K562 (cell line): ENCODE results near the gene SLC35A4.

Source experiments
- CEBPB ChIP-seq: fragments of 450-650 bp; IDR thresholded peaks from 2 replicates; pipeline ENCODE4 v1.6.1; 2016; ENCODE audit warnings: missing genetic modification characterization, missing compliant biosample characterization
- ESRRA ChIP-seq: fragments of 450-650 bp; IDR thresholded peaks from 2 replicates; pipeline ENCODE4 v1.6.1; 2014; ENCODE audit warnings: low read depth, mild to moderate bottlenecking, moderate library complexity, borderline replicate concordance
- NFE2 ChIP-seq: IDR thresholded peaks from 2 replicates; pipeline ENCODE4 v1.6.1; 2014; ENCODE audit warnings: antibody characterized with exemption, low read depth
- RBM34 ChIP-seq: fragments of 200-400 bp; formaldehyde crosslinking; IDR thresholded peaks from 2 replicates; pipeline ENCODE4 v1.6.1; 2018; ENCODE audit warnings: low read length, borderline replicate concordance; ENCODE audit not compliant: insufficient read depth
- RNF2 ChIP-seq: sonication (generic); IDR thresholded peaks from 2 replicates; pipeline ENCODE4 v1.6.1; 2016
- TOE1 ChIP-seq, 2 experiments: fragments of 450-650 bp in 1 of 2; sonication (generic) in 1 of 2; formaldehyde crosslinking in 1 of 2; IDR thresholded peaks; 2 replicates each; pipeline versions ENCODE4 v1.7.1 to v1.8.0; 2016 to 2022; ENCODE audit warnings: borderline replicate concordance in 2 of 2, mild to moderate bottlenecking in 2 of 2, antibody characterized with exemption in 1 of 2, inconsistent platforms in 1 of 2, low read depth in 1 of 2, missing genetic modification reagents in 1 of 2, moderate library complexity in 1 of 2
- ZNF121 ChIP-seq: sonication (generic); formaldehyde crosslinking; conservative IDR thresholded peaks from 2 replicates; pipeline ENCODE4 v1.8.0; 2022; ENCODE audit warnings: missing genetic modification reagents
- ZZZ3 ChIP-seq: fragments of 450-650 bp; IDR thresholded peaks from 2 replicates; pipeline ENCODE4 v1.6.1; 2016; ENCODE audit warnings: antibody characterized with exemption, mild to moderate bottlenecking, moderate library complexity
- TF ChIP-seq, protein P1 (sequence below), 3 experiments: IDR thresholded peaks in 2 of 3; conservative IDR thresholded peaks in 1 of 3; 2 replicates each; pipeline ENCODE4 v1.5.1; 2011 to 2012; ENCODE audit warnings: low read length in 3 of 3, mild to moderate bottlenecking in 3 of 3, control low read depth in 2 of 3, improper control_type of control experiment in 1 of 3, inconsistent platforms in 1 of 3, low read depth in 1 of 3, mixed read lengths in 1 of 3, moderate library complexity in 1 of 3; ENCODE audit not compliant: insufficient read depth in 2 of 3
- TF ChIP-seq, protein P2 (sequence below): sonication (generic); formaldehyde crosslinking; IDR thresholded peaks from 2 replicates; pipeline ENCODE4 v1.8.0; 2023; ENCODE audit warnings: mild to moderate bottlenecking, missing genetic modification reagents

DNA sequence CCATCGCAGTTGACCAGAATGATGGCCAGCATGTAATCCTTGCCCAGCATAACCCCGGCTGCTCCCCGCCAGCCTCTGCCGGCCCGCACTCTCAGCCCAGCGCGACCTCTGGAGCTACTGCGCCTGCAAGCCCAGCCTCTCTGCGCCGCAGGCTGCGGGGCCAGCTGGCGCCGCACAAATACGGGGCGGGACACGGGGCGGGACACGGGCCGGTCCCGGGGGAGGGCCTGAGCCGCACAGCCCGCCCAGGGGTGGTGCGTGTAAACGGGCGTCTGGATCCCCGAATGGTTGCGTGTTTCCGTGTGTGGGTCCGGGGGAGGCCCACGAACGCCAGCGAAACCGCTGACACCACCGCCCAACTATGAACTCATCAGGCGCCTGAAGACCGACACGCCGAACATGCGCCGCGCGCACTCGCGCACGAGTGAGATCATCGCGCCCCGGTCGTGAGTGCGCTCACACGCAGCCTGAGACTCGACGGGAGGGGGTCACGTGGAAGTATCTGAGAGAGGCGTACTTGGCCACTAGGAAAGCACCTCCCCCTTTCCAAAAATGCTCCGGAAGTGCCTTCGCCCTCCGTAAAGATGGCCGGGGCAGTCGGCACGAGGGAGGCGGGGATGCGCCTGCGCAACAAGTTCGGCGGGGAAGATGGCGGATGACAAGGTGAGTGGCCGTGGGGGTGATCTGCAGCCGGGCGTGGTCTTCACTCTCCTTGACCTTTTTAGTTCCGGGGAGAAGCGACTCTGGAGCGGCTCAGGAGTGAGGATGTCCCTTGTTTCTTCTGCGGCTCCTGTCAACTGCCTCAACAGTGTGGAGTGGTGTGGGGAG, at the start of gene SLC35A4, which contains the start of gene APBB3:
- TF ChIP-seq CEBPB (peak; percentile 20; the same call in 1 of the 2 replicates), TOE1 (IDR thresholded peaks at IDR 0.05; ENCODE audit: borderline replicate concordance) (peak; percentile 95), TOE1 (CRISPR knock-in tag; IDR thresholded peaks at IDR 0.05; ENCODE audit: borderline replicate concordance, low read depth) (peak; percentile 87), ZNF121 (no peak), RNF2 (peak; percentile 88), ZZZ3 (no peak), ESRRA (peak; percentile 70), NFE2 (0 out of 2 replicates have a peak, but pooled peaks have one; percentile 39), RBM34 (no peak)
- TF ChIP-seq, protein P1, sequence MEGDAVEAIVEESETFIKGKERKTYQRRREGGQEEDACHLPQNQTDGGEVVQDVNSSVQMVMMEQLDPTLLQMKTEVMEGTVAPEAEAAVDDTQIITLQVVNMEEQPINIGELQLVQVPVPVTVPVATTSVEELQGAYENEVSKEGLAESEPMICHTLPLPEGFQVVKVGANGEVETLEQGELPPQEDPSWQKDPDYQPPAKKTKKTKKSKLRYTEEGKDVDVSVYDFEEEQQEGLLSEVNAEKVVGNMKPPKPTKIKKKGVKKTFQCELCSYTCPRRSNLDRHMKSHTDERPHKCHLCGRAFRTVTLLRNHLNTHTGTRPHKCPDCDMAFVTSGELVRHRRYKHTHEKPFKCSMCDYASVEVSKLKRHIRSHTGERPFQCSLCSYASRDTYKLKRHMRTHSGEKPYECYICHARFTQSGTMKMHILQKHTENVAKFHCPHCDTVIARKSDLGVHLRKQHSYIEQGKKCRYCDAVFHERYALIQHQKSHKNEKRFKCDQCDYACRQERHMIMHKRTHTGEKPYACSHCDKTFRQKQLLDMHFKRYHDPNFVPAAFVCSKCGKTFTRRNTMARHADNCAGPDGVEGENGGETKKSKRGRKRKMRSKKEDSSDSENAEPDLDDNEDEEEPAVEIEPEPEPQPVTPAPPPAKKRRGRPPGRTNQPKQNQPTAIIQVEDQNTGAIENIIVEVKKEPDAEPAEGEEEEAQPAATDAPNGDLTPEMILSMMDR (IDR thresholded peaks at IDR 0.05 in 2 of 3, conservative IDR thresholded peaks at IDR 0.05 in 1 of 3; ENCODE audit: insufficient read depth in 2 of 3, low read depth in 1 of 3, low read length in 3 of 3) = 0 out of 6 replicates have a peak, but pooled peaks of 1 of the 3 experiments have one; percentile 12
- TF ChIP-seq, protein P2, sequence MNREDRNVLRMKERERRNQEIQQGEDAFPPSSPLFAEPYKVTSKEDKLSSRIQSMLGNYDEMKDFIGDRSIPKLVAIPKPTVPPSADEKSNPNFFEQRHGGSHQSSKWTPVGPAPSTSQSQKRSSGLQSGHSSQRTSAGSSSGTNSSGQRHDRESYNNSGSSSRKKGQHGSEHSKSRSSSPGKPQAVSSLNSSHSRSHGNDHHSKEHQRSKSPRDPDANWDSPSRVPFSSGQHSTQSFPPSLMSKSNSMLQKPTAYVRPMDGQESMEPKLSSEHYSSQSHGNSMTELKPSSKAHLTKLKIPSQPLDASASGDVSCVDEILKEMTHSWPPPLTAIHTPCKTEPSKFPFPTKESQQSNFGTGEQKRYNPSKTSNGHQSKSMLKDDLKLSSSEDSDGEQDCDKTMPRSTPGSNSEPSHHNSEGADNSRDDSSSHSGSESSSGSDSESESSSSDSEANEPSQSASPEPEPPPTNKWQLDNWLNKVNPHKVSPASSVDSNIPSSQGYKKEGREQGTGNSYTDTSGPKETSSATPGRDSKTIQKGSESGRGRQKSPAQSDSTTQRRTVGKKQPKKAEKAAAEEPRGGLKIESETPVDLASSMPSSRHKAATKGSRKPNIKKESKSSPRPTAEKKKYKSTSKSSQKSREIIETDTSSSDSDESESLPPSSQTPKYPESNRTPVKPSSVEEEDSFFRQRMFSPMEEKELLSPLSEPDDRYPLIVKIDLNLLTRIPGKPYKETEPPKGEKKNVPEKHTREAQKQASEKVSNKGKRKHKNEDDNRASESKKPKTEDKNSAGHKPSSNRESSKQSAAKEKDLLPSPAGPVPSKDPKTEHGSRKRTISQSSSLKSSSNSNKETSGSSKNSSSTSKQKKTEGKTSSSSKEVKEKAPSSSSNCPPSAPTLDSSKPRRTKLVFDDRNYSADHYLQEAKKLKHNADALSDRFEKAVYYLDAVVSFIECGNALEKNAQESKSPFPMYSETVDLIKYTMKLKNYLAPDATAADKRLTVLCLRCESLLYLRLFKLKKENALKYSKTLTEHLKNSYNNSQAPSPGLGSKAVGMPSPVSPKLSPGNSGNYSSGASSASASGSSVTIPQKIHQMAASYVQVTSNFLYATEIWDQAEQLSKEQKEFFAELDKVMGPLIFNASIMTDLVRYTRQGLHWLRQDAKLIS (CRISPR knock-in tag) = peak; percentile 88
